NCI-H446 (cell line): ENCODE data around the gene SDF4.
"Not testable (repeated sequence)": the region's sequence is repeated elsewhere in the genome, so short reads cannot be mapped to it uniquely, and the experiment has no call there.

Experiments
- DNase-seq, 2 experiments: peaks; one replicate each; lab custom pipeline; 2025; lab: John Stamatoyannopoulos, UW

SDF4 gene

GRCh38 chr1:1197551-1198422 is 34.0 kb downstream of the SDF4 start:
- no peak for DNase-seq

DNA sequence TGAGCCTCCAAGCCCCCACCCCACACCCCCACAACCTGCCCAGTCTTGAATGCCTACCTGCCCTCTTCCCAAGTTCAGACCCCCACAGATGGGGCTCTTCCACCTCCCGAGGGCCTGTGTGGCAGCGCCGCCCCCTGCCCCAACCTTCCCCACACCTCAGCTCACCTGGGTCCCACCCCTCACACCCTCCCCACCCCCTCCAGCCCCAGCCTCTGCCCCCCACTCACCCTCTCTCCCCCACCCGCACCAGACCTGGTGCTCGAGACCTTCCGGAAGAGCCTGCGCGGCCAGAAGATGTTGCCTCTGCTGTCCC is 34.7 kb downstream of the SDF4 start:
- no peak for DNase-seq

- DNase-seq, result no peak
Measured at GRCh38 chr1:1196431-1197187, 35.2 kb downstream of the SDF4 start.

DNA sequence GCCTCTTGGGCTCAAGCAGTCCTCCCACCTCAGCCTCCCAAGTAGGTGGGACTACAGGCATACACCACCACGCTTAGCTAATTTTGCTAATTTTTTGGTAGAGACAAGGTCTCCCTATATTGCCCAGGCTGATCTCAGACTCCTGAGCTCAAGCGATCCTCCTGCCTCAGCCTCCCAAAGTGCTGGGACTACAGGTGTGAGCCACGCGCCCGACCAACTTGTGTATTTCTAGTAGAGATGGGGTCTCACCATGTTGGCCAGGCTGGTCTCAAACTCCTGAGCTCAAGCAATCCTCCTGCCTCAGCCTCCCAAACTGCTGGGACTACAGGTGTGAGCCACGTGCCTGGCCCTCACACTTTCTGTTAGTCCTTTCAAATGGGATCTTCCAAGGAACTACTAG is 36.1 kb downstream of the SDF4 start:
- DNase-seq, result not testable (repeated sequence)

- no peak for DNase-seq
Measured at GRCh38 chr1:1194723-1195122, 37.1 kb downstream of the SDF4 start.

- DNase-seq, result no peak
Measured at GRCh38 chr1:1191734-1192133, 40.1 kb downstream of the SDF4 start.

- DNase-seq, result no peak
Measured at GRCh38 chr1:1189111-1189510, 42.7 kb downstream of the SDF4 start.

DNA sequence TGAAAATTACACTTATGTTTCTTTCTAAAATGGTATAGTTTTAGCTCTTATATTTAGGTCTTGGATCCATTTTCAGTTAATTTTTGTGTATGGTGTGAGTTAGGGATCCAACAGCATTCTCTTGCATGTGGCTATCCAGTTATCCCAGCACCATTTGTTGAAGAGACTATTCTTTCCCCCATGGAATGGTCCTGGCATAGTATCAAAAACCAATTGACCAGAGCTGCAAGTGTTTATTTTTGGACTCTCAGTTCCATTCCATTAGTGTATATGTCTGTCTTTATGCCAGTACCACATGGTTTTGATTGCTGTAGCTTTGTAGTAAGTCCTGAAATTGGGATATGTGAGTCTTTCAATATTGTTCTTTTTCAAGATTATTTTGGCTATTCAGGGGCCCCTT is 43.9 kb downstream of the SDF4 start:
- DNase-seq, result no peak

GRCh38 chr1:1185101-1185765 is 46.6 kb downstream of the SDF4 start:
- no peak for DNase-seq

- no peak for DNase-seq
Measured at GRCh38 chr1:1183833-1184775, 47.7 kb downstream of the SDF4 start.

GRCh38 chr1:1183221-1183747 is 48.5 kb downstream of the SDF4 start:
- no peak for DNase-seq

GRCh38 chr1:1182491-1183220 is 49.1 kb downstream of the SDF4 start:
- no peak for DNase-seq

GRCh38 chr1:1181938-1182410 is 49.8 kb downstream of the SDF4 start:
- DNase-seq, result no peak

- DNase-seq, result no peak
Measured at GRCh38 chr1:1181129-1181937, 50.5 kb downstream of the SDF4 start.

- no peak for DNase-seq
Measured at GRCh38 chr1:1179983-1180861, 51.6 kb downstream of the SDF4 start.

- DNase-seq, result no peak
Measured at GRCh38 chr1:1179346-1179982, 52.3 kb downstream of the SDF4 start.

GRCh38 chr1:1178794-1179331 is 52.9 kb downstream of the SDF4 start:
- no peak for DNase-seq
